Type B pancreatic cell (in vitro differentiated cells): ENCODE measurements around the gene SEC24A. TPM values are rescaled to one million over a fixed set of nuclear protein-coding genes. Genes with fewer than 3 reads are reported as not detected.
"Not testable (repeated sequence)": the region's sequence is repeated elsewhere in the genome, so short reads cannot be mapped to it uniquely, and the experiment has no call there.

Experiments used
- DNase-seq: peaks from one replicate; pipeline ENCODE4 v3.0.0; 2021; ENCODE audit warnings: mixed read lengths; ENCODE audit not compliant: unreplicated experiment; ENCODE audit errors: extremely low spot score
- H3K27ac Mint-ChIP-seq: 2 replicates; pipeline ENCODE4 v1.8.0; 2021; ENCODE audit warnings: mild to moderate bottlenecking, mixed read lengths
- H3K27me3 Mint-ChIP-seq: 2 replicates; pipeline ENCODE4 v1.8.0; 2021; ENCODE audit warnings: mixed read lengths
- H3K36me3 Mint-ChIP-seq: 2 replicates; pipeline ENCODE4 v1.8.0; 2021; ENCODE audit warnings: mixed read lengths
- H3K4me1 Mint-ChIP-seq: one replicate; pipeline ENCODE4 v1.8.0; 2021; ENCODE audit warnings: mixed read lengths; ENCODE audit not compliant: unreplicated experiment
- H3K4me3 Mint-ChIP-seq: 2 replicates; pipeline ENCODE4 v1.8.0; 2021; ENCODE audit warnings: mild to moderate bottlenecking, mixed read lengths
- H3K9me3 Mint-ChIP-seq: 2 replicates; pipeline ENCODE4 v1.8.0; 2021; ENCODE audit warnings: mixed read lengths
- CTCF ChIP-seq: fragments of 200-600 bp; sonication (generic); conservative IDR thresholded peaks from 2 replicates; pipeline ENCODE4 v1.5.0; 2021; ENCODE audit warnings: antibody characterized with exemption, mild to moderate bottlenecking
- total RNA-seq: library from RNA; stranded (reverse); gene quantifications from 2 replicates; pipeline ENCODE4 v1.2.1, GENCODE V29; 2021; ENCODE audit warnings: low replicate concordance

Gene SEC24A
- total RNA-seq, 1 donor from 2014 or later = 27.5 TPM

DNA sequence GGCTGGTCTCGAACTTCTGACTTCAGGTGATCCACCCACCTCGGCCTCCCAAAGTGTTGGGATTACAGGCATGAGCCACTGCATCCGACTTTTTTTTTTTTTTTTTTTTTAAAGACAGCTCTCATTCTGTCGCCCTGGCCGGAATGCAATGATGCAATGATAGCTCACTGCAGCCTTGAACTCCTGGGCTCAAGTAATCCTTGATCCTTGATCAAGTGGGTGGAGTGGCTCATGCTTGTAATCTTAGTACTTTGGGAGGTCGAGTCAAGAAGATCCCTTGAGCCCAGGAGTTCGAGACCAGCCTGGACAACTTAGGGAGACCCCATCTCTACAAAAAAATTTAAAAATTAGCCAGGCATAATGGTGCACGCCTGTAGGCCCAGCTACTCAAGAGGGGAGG, 8.1 kb downstream of the SEC24A start:
- H3K27me3 Mint-ChIP-seq = no peaks in the 10 kb centered on the region
- no peaks in the 10 kb centered on the region for H3K4me1 Mint-ChIP-seq
- no peak for TF ChIP-seq CTCF
- no peaks in the 10 kb centered on the region for H3K9me3 Mint-ChIP-seq
- H3K36me3 Mint-ChIP-seq = peaks cover 9% of the 10 kb centered on the region
- DNase-seq = no peak
- no peak overlapping the region for H3K27ac Mint-ChIP-seq
- H3K4me3 Mint-ChIP-seq = no peak overlapping the region

GRCh38 chr5:134659456-134659855, 10.9 kb downstream of the SEC24A start:
- Mint-ChIP-seq H3K36me3 (peaks cover 18% of the 10 kb centered on the region), H3K4me3 (no peak overlapping the region), H3K9me3 (no peaks in the 10 kb centered on the region), H3K27ac (no peak overlapping the region), H3K4me1 (no peaks in the 10 kb centered on the region), H3K27me3 (no peaks in the 10 kb centered on the region)
- TF ChIP-seq CTCF = no peak
- DNase-seq = no peak

DNA sequence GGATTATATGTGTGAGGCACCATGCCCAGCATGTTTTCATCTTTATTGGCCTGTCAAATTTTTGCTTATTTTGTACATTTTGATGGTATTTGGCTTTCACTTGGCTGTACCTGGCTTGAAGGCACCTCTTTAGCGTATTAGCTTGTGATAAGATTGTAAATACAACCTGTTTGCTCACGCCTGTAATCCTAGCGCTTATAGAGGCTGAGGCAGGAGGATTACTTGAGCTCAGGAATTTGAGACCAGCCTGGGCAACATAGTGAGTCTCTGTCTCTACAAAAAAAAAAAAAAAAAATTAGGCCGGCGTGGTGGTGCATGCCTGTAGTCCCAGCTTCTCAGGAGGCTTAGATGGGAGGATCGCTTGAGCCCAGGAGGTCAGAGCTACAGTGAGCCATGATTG, 11.3 kb downstream of the SEC24A start:
- Mint-ChIP-seq H3K4me1 (no peaks in the 10 kb centered on the region), H3K27me3 (no peaks in the 10 kb centered on the region), H3K9me3 (no peaks in the 10 kb centered on the region), H3K36me3 (peaks cover 18% of the 10 kb centered on the region), H3K4me3 (no peak overlapping the region), H3K27ac (no peak overlapping the region)
- DNase-seq = no peak
- no peak for TF ChIP-seq CTCF

GRCh38 chr5:134662971-134663370, 14.4 kb downstream of the SEC24A start:
- no peaks in the 10 kb centered on the region for H3K9me3 Mint-ChIP-seq
- peaks cover 14% of the 10 kb centered on the region for H3K36me3 Mint-ChIP-seq
- no peak for DNase-seq
- H3K27ac Mint-ChIP-seq = no peak overlapping the region
- H3K4me3 Mint-ChIP-seq = no peak overlapping the region
- no peaks in the 10 kb centered on the region for H3K4me1 Mint-ChIP-seq
- no peak for TF ChIP-seq CTCF
- no peaks in the 10 kb centered on the region for H3K27me3 Mint-ChIP-seq

DNA sequence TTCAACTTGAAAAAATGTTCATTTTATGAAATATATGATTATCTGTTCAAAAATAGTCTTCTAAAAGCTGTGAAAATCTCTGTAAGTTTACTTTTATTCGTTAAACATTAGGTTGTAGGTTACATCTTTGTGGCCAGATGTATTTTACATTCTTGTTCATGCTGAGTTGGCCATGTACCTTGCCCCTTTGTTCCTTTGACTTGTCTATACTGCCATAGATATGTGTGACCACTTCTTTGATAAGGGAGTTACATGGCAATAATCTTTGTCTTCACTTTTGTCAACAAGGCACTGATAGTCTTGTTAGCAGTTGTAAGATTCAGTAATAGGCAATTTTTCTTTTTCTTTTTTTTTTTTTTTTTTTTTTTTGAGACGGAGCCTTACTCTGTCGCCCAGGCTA, 15.9 kb downstream of the SEC24A start:
- Mint-ChIP-seq H3K4me1 (no peaks in the 10 kb centered on the region), H3K27ac (no peak overlapping the region), H3K9me3 (no peaks in the 10 kb centered on the region), H3K4me3 (no peak overlapping the region), H3K36me3 (peaks cover 14% of the 10 kb centered on the region), H3K27me3 (no peaks in the 10 kb centered on the region)
- DNase-seq = no peak
- no peak for TF ChIP-seq CTCF

DNA sequence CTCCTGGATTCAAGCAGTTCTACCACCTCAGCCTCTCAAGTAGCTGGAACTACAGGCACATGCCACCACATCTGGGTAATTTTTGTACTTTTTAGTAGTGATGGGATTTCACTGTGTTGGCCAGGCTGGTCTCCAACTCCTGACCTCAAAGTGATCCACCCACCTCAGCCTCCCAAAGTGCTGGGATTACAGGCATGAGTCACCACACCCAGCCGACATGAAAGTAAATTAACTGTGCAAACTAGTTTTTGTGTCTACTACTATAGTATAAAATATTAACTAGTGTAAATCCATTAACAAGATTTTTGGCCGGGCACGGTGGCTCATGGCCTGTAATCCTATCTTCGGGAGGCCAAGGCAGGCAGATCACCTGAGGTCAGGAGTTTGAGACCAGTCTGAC, 25.0 kb downstream of the SEC24A start:
- H3K36me3 Mint-ChIP-seq, H3K27ac Mint-ChIP-seq, H3K27me3 Mint-ChIP-seq, H3K4me3 Mint-ChIP-seq, H3K9me3 Mint-ChIP-seq, DNase-seq, H3K4me1 Mint-ChIP-seq: not testable (repeated sequence)

- not testable (repeated sequence) for H3K27me3 Mint-ChIP-seq, H3K36me3 Mint-ChIP-seq, DNase-seq
Measured at GRCh38 chr5:134677357-134677756, 28.8 kb downstream of the SEC24A start.

DNA sequence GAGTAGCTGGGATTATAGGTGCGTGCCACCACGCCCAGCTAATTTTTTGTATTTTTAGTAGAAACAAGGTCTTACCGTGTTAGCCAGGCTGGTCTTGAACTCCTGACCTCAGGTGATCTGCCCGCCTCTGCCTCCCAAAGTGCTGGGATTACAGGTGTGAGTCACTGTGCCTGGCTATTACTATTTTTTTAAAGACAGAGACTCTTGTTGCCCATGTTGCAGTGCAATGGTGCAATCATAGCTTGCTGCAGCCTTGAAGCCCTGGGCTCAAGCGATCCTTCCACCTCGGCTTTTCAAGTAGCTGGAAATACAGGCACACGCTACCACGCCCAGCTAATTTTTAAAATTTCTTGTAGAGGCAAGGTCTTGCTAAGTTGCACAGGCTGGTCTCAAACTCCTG, 41.6 kb downstream of the SEC24A start:
- not testable (repeated sequence) for DNase-seq, H3K4me1 Mint-ChIP-seq, H3K9me3 Mint-ChIP-seq, H3K27me3 Mint-ChIP-seq, H3K4me3 Mint-ChIP-seq
- peak overlapping the region; percentile 81 for H3K27ac Mint-ChIP-seq
- peaks cover 37% of the 10 kb centered on the region for H3K36me3 Mint-ChIP-seq

More at GRCh38 chr5:134677357-134677756, 28.8 kb downstream of the SEC24A start:
- not testable (repeated sequence) for H3K9me3 Mint-ChIP-seq, H3K4me3 Mint-ChIP-seq, H3K27ac Mint-ChIP-seq, H3K4me1 Mint-ChIP-seq
